OCI-LY1 (cell line): ENCODE measurements around the gene DCAF7.
A peak's percentile ranks its signal among the peaks of the same experiment; 100 is the strongest.

Source experiments
- H2AFZ ChIP-seq: fragments of 200-600 bp; sonication (generic), shearing (Covaris generic); 2 replicates; pipeline ENCODE4 v1.6.0; 2014; ENCODE audit warnings: antibody characterized with exemption, mild to moderate bottlenecking, low read length
- H3F3A ChIP-seq: fragments of 200-600 bp; sonication (generic), shearing (Covaris generic); 2 replicates; pipeline ENCODE4 v1.6.0; 2014; ENCODE audit warnings: mild to moderate bottlenecking, antibody characterized with exemption, low read length, moderate library complexity; ENCODE audit not compliant: insufficient read depth
- H3K27ac ChIP-seq: fragments of 200-600 bp; sonication (generic); 2 replicates; pipeline ENCODE4 v1.5.1; 2014; ENCODE audit warnings: low read length, mixed run types, mild to moderate bottlenecking, low read depth; ENCODE audit not compliant: poor library complexity, severe bottlenecking
- H3K27me3 ChIP-seq: fragments of 200-600 bp; sonication (generic); 2 replicates; pipeline ENCODE4 v1.6.0; 2014; ENCODE audit warnings: antibody characterized with exemption, mild to moderate bottlenecking, low read length, moderate library complexity; ENCODE audit not compliant: insufficient read depth
- H3K36me3 ChIP-seq: fragments of 200-600 bp; sonication (generic); 2 replicates; pipeline ENCODE4 v1.6.1; 2014; ENCODE audit warnings: mild to moderate bottlenecking, antibody characterized with exemption, low read length, moderate library complexity, mixed read lengths; ENCODE audit not compliant: insufficient read depth
- H3K4me1 ChIP-seq: fragments of 200-600 bp; sonication (generic); 2 replicates; pipeline ENCODE4 v1.5.1; 2014; ENCODE audit warnings: mild to moderate bottlenecking, low read length, moderate library complexity; ENCODE audit not compliant: insufficient read depth, severe bottlenecking
- H3K4me2 ChIP-seq: fragments of 200-600 bp; sonication (generic), shearing (Covaris generic); 2 replicates; pipeline ENCODE4 v1.6.1; 2014; ENCODE audit warnings: low read length
- H3K4me3 ChIP-seq: fragments of 200-600 bp; sonication (generic); 2 replicates; pipeline ENCODE4 v1.5.1; 2014; ENCODE audit warnings: low read length, low read depth, mild to moderate bottlenecking, mixed read lengths; ENCODE audit not compliant: poor library complexity, severe bottlenecking
- H3K79me2 ChIP-seq: fragments of 200-600 bp; shearing (Covaris generic); 2 replicates; pipeline ENCODE4 v1.6.1; 2016; ENCODE audit warnings: mixed run types, low read length, mixed read lengths; ENCODE audit not compliant: insufficient read depth
- H3K9ac ChIP-seq: fragments of 200-600 bp; sonication (generic), shearing (Covaris generic); 2 replicates; pipeline ENCODE4 v1.6.1; 2014; ENCODE audit warnings: mild to moderate bottlenecking, low read length, mixed read lengths
- H3K9me2 ChIP-seq: fragments of 200-600 bp; sonication (generic), shearing (Covaris generic); 2 replicates; pipeline ENCODE4 v1.6.1; 2014; ENCODE audit warnings: low read depth, mild to moderate bottlenecking, low read length, mixed read lengths
- H3K9me3 ChIP-seq: fragments of 200-600 bp; shearing (Covaris generic); 2 replicates; pipeline ENCODE4 v1.6.1; 2014; ENCODE audit warnings: low read length, mixed read lengths
- H4K20me1 ChIP-seq: fragments of 200-600 bp; sonication (generic), shearing (Covaris generic); 2 replicates; pipeline ENCODE4 v1.6.0; 2016; ENCODE audit warnings: mild to moderate bottlenecking, low read length; ENCODE audit not compliant: insufficient read depth
- EZH2 ChIP-seq: fragments of 200-600 bp; sonication (generic), shearing (Covaris generic); IDR thresholded peaks from 2 replicates; pipeline ENCODE4 v1.8.0; 2017; ENCODE audit warnings: borderline replicate concordance, mixed run types, mild to moderate bottlenecking, antibody characterized with exemption, low read length, moderate library complexity, mixed read lengths
- TF ChIP-seq, protein P1 (sequence below): fragments of 200-600 bp; sonication (generic), shearing (Covaris generic); IDR thresholded peaks from 2 replicates; pipeline ENCODE4 v1.5.1; 2017; ENCODE audit warnings: mild to moderate bottlenecking, antibody characterized with exemption, low read length, moderate library complexity, mixed read lengths

DCAF7 gene

GRCh38 chr17:63621684-63622573 is 71.7 kb downstream of the DCAF7 start, which contains the start of gene MAP3K3:
Gene MAP3K3, plus strand, starts transcription at chr17:63622417. Its CDS starts 343 bp downstream, at chr17:63622760.
- H3K4me2 ChIP-seq = peak within 1 kb of the TSS; percentile 94
- no peak within 1 kb of the TSS for H3K27ac ChIP-seq
- no peaks in the 10 kb centered on the region for H3K9me3 ChIP-seq
- no peak within 1 kb of the TSS for H2AFZ ChIP-seq
- H3K4me3 ChIP-seq = peak within 1 kb of the TSS; percentile 66
- TF ChIP-seq, protein P1, sequence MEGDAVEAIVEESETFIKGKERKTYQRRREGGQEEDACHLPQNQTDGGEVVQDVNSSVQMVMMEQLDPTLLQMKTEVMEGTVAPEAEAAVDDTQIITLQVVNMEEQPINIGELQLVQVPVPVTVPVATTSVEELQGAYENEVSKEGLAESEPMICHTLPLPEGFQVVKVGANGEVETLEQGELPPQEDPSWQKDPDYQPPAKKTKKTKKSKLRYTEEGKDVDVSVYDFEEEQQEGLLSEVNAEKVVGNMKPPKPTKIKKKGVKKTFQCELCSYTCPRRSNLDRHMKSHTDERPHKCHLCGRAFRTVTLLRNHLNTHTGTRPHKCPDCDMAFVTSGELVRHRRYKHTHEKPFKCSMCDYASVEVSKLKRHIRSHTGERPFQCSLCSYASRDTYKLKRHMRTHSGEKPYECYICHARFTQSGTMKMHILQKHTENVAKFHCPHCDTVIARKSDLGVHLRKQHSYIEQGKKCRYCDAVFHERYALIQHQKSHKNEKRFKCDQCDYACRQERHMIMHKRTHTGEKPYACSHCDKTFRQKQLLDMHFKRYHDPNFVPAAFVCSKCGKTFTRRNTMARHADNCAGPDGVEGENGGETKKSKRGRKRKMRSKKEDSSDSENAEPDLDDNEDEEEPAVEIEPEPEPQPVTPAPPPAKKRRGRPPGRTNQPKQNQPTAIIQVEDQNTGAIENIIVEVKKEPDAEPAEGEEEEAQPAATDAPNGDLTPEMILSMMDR = peak; percentile 33; the same call in 1 of the 2 replicates
- TF ChIP-seq EZH2 = no peak
- no peaks in the 10 kb centered on the region for H3F3A ChIP-seq
- no peaks in the 10 kb centered on the region for H3K36me3 ChIP-seq
- H3K9ac ChIP-seq = peak within 1 kb of the TSS; percentile 63
- no peaks in the 10 kb centered on the region for H3K79me2 ChIP-seq
- H3K9me2 ChIP-seq = no peaks in the 10 kb centered on the region
- H4K20me1 ChIP-seq = no peaks in the 10 kb centered on the region
- no peaks in the 10 kb centered on the region for H3K27me3 ChIP-seq
- H3K4me1 ChIP-seq = peaks cover 20% of the 10 kb centered on the region

GRCh38 chr17:63622574-63623390 is 72.5 kb downstream of the DCAF7 start:
- no peaks in the 10 kb centered on the region for H3K79me2 ChIP-seq
- no peaks in the 10 kb centered on the region for H3F3A ChIP-seq
- no peaks in the 10 kb centered on the region for H3K9me3 ChIP-seq
- no peak overlapping the region for H3K27ac ChIP-seq
- H3K9ac ChIP-seq = peak overlapping the region; percentile 56
- peak overlapping the region; percentile 94 for H3K4me2 ChIP-seq
- no peaks in the 10 kb centered on the region for H4K20me1 ChIP-seq
- peak overlapping the region; percentile 66 for H3K4me3 ChIP-seq
- TF ChIP-seq, protein P1 = no peak
- no peak for TF ChIP-seq EZH2
- H3K9me2 ChIP-seq = no peaks in the 10 kb centered on the region
- no peaks in the 10 kb centered on the region for H3K27me3 ChIP-seq
- H3K36me3 ChIP-seq = no peaks in the 10 kb centered on the region
- peaks cover 20% of the 10 kb centered on the region for H3K4me1 ChIP-seq
- H2AFZ ChIP-seq = no peak overlapping the region

- TF ChIP-seq, protein P1 = no peak
- no peak for TF ChIP-seq EZH2
- Histone ChIP-seq H3K27ac (no peak overlapping the region), H3K4me2 (peak overlapping the region; percentile 94), H3F3A (no peaks in the 10 kb centered on the region), H3K36me3 (no peaks in the 10 kb centered on the region), H3K9me2 (no peaks in the 10 kb centered on the region), H2AFZ (no peak overlapping the region), H3K9me3 (no peaks in the 10 kb centered on the region), H3K27me3 (no peaks in the 10 kb centered on the region), H3K4me3 (peak overlapping the region; percentile 66), H3K4me1 (peaks cover 20% of the 10 kb centered on the region), H3K9ac (peak overlapping the region; percentile 56), H4K20me1 (no peaks in the 10 kb centered on the region), H3K79me2 (no peaks in the 10 kb centered on the region)
Measured at GRCh38 chr17:63623786-63624530, 73.7 kb downstream of the DCAF7 start.
